Heart right ventricle (tissue), 16 donors: ENCODE data around the gene TXNRD1. TPM values are rescaled to one million over a fixed set of nuclear protein-coding genes. Genes with fewer than 3 reads are reported as not detected.

Experiments
- ATAC-seq, 8 donors: fragments of 200-7000 bp; cut with Tn5 transposase; one replicate each; pipeline ENCODE4 v1.9.1; 2020; ENCODE audit warnings: mild to moderate bottlenecking in 8 of 8, moderate library complexity in 8 of 8, moderate number of reproducible peaks in 1 of 8
- DNase-seq, 2 donors: peaks; one replicate each; pipeline ENCODE4 v3.0.0-alpha.2; 2020
- H3K27ac ChIP-seq, 10 donors: fragments of 200-600 bp; sonication (generic) in 2 of 10; one replicate each; pipeline versions ENCODE4 v1.5.0 to v1.8.0; 2020 to 2022; ENCODE audit warnings: mild to moderate bottlenecking in 3 of 10
- H3K27me3 ChIP-seq, 7 donors: fragments of 200-600 bp; one replicate each; pipeline ENCODE4 v1.8.0; 2021 to 2022; ENCODE audit warnings: mild to moderate bottlenecking in 2 of 7
- H3K36me3 ChIP-seq, 9 donors: fragments of 200-600 bp; sonication (generic) in 1 of 9; one replicate each; pipeline versions ENCODE4 v1.5.0 to v1.8.0; 2020 to 2022; ENCODE audit warnings: mild to moderate bottlenecking in 2 of 9
- H3K4me1 ChIP-seq, 9 donors: fragments of 200-600 bp; sonication (generic) in 1 of 9; one replicate each; pipeline versions ENCODE4 v1.5.0 to v1.8.0; 2020 to 2022; ENCODE audit warnings: mild to moderate bottlenecking in 4 of 9
- H3K4me3 ChIP-seq, 10 donors: fragments of 200-600 bp; sonication (generic) in 2 of 10; one replicate each; pipeline versions ENCODE4 v1.5.0 to v1.8.0; 2020 to 2022; ENCODE audit warnings: mild to moderate bottlenecking in 7 of 10, moderate library complexity in 2 of 10
- H3K9me3 ChIP-seq, 11 donors: fragments of 200-600 bp in 10 of 11; sonication (generic) in 2 of 11; one replicate each; pipeline versions ENCODE4 v1.5.0 to v1.8.0; 2013 to 2022; ENCODE audit warnings: mild to moderate bottlenecking in 2 of 11, control low read depth in 1 of 11, moderate library complexity in 1 of 11
- whole genome bisulfite sequencing, 2 donors: extraction: QIAGEN DNeasy Blood & Tissue Kit; methylation state at CpG; one replicate each; pipeline ENCODE4 v1.1.7; 2013; ENCODE audit warnings: inconsistent platforms in 1 of 2; 5-methylcytosine and 5-hydroxymethylcytosine counted together
- intact Hi-C, 10 donors: fragments of 100-400 bp; cut with DNase I; formaldehyde crosslinking; loops; one replicate each; pipeline versions ENCODE4 v1.11.1 to v1.14.2; 2022
- polyA plus RNA-seq, 2 donors: library from polyadenylated mRNA; stranded (reverse); fragments of 200-250 nt; gene quantifications; one replicate each; pipeline ENCODE4 v1.2.3, GENCODE V29; 2013
- total RNA-seq, 10 donors: library from RNA; stranded (reverse); fragmentation: NEBNext Ultra II Directional in 3 of 10; extraction: Animal tissue kit (Norgen Biotek cat#: 25700) in 3 of 10; gene quantifications; one replicate each; pipeline versions ENCODE4 v1.2.1 to v1.2.4, GENCODE V29; 2021 to 2023
- TF ChIP-seq, protein P1 (sequence below), 9 donors: fragments of 200-600 bp; sonication (generic) in 2 of 9; IDR thresholded peaks; one replicate each; pipeline versions ENCODE4 v1.5.0 to v1.8.0; 2021 to 2022; ENCODE audit warnings: antibody characterized with exemption in 9 of 9, mild to moderate bottlenecking in 5 of 9, moderate library complexity in 1 of 9
- donor health status: Arrhythmogenic right ventricular cardiomyopathy.
- donor health status: ischemic (EF 13 %, LVEDD 7.1; RV severe dilation, severe dysfunction).
- donor health status: healthy with polysubstance abuse.
- donor health status: DM: no; HTN: yes; CAD: no.
- donor health status: DM: no; HTN: no; CAD: no.
- donor health status: ischemic (EF 25% LVEDD 6.9; RV normal size, moderate dysfunction).
- donor health status: ischemic (EF 25% LVEDD 5.7; RV mildly dilated, moderate dysfunction).
- donor health status: healthy.
- donor health status: DM: yes; HTN: yes; CAD: no.
- donor health status: Ischemic cardiomyopathy.
- donor health status: ischemic (EF 35%, LVEDD 5.7; RV mildly dilated, moderate dysfunction).
- donor health status: nonischemic (EF 11% LVEDD 7.7; RV severe dilation, severe dysfunction).
- donor health status: DM: yes; HTN: yes; CAD: no.
- donor health status: PGD.
- donor health status: ischemic (EF 29% LVEDD 5.4; RV normal size, mild dysfunction).
- donor health status: nonischemic (EF 23%, LVEDD 6.1; RV moderate dilation, normal function).

The TXNRD1 gene
- total and polyA plus RNA-seq, 12 donors: 20.6 to 113 (median 79.5) TPM

DNA sequence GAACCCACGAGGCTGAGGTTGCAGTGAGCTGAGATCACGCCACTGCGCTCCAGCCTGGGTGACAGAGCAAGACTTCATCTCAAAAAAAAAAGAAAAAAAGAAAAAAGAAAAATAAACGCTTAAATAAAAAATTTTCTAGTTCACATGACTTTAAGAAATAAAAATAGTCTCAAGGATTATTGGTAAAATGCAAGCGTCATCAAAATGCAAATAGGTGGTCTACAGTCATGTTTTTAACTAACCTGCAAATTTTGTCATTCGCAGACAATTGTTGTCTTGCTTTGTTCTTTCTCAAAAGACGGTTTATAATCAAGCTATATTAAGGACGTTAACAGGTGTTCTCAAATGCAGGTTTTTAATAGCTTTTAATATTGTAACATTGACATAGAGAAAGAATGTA, 22.4 kb downstream of the TXNRD1 start:
- no peaks in the 10 kb centered on the region for H3K36me3 ChIP-seq
- H3K4me3 ChIP-seq: no peak overlapping the region
- peaks cover 0 to 34% (median 20%) of the 10 kb centered on the region in 11 donors for H3K9me3 ChIP-seq
- H3K27ac ChIP-seq: no peak overlapping the region
- WGBS, 2 donors: 91% methylated on average over 8 of the region's 8 CpGs
- no peaks in the 10 kb centered on the region for H3K27me3 ChIP-seq
- TF ChIP-seq, protein P1, sequence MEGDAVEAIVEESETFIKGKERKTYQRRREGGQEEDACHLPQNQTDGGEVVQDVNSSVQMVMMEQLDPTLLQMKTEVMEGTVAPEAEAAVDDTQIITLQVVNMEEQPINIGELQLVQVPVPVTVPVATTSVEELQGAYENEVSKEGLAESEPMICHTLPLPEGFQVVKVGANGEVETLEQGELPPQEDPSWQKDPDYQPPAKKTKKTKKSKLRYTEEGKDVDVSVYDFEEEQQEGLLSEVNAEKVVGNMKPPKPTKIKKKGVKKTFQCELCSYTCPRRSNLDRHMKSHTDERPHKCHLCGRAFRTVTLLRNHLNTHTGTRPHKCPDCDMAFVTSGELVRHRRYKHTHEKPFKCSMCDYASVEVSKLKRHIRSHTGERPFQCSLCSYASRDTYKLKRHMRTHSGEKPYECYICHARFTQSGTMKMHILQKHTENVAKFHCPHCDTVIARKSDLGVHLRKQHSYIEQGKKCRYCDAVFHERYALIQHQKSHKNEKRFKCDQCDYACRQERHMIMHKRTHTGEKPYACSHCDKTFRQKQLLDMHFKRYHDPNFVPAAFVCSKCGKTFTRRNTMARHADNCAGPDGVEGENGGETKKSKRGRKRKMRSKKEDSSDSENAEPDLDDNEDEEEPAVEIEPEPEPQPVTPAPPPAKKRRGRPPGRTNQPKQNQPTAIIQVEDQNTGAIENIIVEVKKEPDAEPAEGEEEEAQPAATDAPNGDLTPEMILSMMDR (IDR thresholded peaks at IDR 0.05): no peak
- DNase-seq (no peak), ATAC-seq (no peak)
- H3K4me1 ChIP-seq: peaks cover 0 to 2% (median 0%) of the 10 kb centered on the region in 9 donors
- intact Hi-C loops: no loop called here

DNA sequence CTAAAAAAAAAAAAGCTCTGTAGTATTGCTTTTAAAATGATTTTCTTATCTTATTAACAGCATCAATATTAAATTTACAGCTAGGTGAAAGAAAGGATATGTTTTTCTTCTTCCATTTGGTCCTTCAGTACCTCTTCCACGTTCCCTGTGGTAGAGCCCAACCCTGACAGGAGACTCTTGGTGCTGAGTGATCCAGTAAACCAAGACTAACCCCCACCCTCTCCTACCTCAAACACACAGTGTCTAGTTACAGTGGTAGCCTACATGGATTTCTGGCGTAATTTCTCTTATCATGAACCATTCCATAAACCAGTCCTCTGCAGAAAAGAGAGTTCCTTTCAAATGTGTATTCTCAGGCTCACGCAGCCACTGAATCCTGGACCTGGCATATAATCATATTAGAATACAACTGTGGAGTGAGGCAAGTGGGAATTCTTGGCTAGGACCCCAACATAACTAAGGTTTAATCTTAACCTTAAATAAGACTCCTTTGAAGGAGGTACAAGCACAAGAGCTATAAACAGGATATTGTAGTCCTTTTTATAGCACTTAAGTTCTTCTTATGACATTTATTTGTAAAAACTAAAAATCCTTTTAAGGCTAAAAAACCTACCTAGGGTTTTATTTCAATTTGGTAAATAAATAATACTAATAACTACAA, 27.1 kb downstream of the TXNRD1 start:
- Histone ChIP-seq H3K9me3 (no peaks in the 10 kb centered on the region), H3K27me3 (no peaks in the 10 kb centered on the region), H3K4me1 (peaks cover 0 to 11% (median 0%) of the 10 kb centered on the region in 9 donors), H3K27ac (peak overlapping the region in 1 of 10 donors; percentile 13), H3K4me3 (no peak overlapping the region), H3K36me3 (no peaks in the 10 kb centered on the region)
- intact Hi-C loops: no loop called here
- DNase-seq (no peak), ATAC-seq (no peak)
- WGBS, 2 donors: 68 to 71% methylated on average over 3 of the region's 3 CpGs
- TF ChIP-seq, protein P1 (IDR thresholded peaks at IDR 0.05): no peak

DNA sequence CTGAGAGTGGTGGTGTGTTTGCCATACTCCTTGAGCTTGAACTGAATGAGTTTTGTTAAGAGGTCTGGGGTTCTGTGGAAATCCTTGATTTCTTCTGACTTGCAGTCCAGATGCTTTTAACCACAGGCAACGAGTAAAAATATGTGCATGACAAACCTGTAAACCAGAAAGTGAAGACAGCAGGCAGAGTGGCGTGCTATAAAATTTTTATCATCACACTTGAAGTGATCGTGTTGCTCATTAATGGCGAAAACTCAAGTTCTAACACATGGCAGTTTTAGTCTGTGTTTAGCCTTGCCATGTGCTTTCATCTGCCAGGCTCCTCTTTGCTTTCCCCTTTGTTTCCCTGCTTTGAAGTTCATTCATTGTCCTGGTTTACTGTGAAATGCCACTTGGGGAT, 28.0 kb downstream of the TXNRD1 start:
- Histone ChIP-seq H3K27me3 (no peaks in the 10 kb centered on the region), H3K4me1 (peaks cover 0 to 11% (median 0%) of the 10 kb centered on the region in 9 donors), H3K27ac (peak overlapping the region in 1 of 10 donors; percentile 13), H3K36me3 (no peaks in the 10 kb centered on the region), H3K9me3 (no peaks in the 10 kb centered on the region), H3K4me3 (no peak overlapping the region)
- ATAC-seq (peak in 1 of 8 donors; percentile 42), DNase-seq (no peak)
- WGBS, 2 donors: 38 to 51% methylated on average over 4 of the region's 4 CpGs
- intact Hi-C loops: no loop called here
- TF ChIP-seq, protein P1 (IDR thresholded peaks at IDR 0.05): no peak

DNA sequence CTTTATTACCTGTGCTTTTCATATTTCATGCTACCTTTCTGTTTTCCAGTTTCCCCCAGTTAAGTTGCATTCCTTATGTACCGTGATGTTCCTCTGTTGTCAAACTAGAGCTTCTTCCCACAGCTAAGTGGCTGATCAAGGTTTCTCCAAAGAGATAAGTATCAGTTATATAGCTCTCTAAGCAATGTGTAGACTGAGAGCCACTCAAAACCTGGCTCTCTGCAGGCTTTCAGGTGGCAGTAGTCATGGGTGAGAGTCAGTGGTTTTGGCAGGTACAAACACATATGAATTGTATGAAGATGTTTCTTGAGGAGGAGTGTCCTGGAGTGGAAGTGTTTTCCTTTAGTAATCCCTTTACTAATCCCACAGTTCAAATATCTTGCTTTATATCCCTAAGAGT, 28.4 kb downstream of the TXNRD1 start:
- H3K27me3 ChIP-seq: no peaks in the 10 kb centered on the region
- no peak overlapping the region for H3K27ac ChIP-seq
- H3K4me3 ChIP-seq: no peak overlapping the region
- TF ChIP-seq, protein P1 (IDR thresholded peaks at IDR 0.05): no peak
- intact Hi-C loops: no loop called here
- H3K4me1 ChIP-seq: peaks cover 0 to 11% (median 0%) of the 10 kb centered on the region in 9 donors
- WGBS, 2 donors: 73 to 81% methylated on average over 1 of the region's 1 CpG
- no peaks in the 10 kb centered on the region for H3K9me3 ChIP-seq
- no peaks in the 10 kb centered on the region for H3K36me3 ChIP-seq
- ATAC-seq (no peak), DNase-seq (no peak)
